Measurements from ENCODE around the gene RAET1L.

GRCh38 chr6:149988550-149989346 is 36.6 kb downstream of the RAET1L start:
- TF ChIP-seq MLX (CRISPR knock-in tag; IDR thresholded peaks at IDR 0.05) (no peak), MAX (CRISPR knock-in tag; IDR thresholded peaks at IDR 0.05) (no peak), CTCF (IDR thresholded peaks at IDR 0.05) (no peak), CREB1 (CRISPR knock-in tag; IDR thresholded peaks at IDR 0.05) (no peak)

Measured in WTC11 (cell line).